Ureter (tissue), 1 donor: ENCODE results near the gene FEZF1. TPM values are rescaled to one million over a fixed set of nuclear protein-coding genes. Genes with fewer than 3 reads are reported as not detected.

Experiments
- DNase-seq: peaks from one replicate; pipeline ENCODE4 v3.0.0-alpha.2; 2020; ENCODE audit warnings: low spot score
- total RNA-seq: library from RNA; stranded (reverse); gene quantifications from one replicate; pipeline ENCODE4 v1.2.4, GENCODE V29; 2023
- donor health status: DM: yes; HTN: yes; CAD: no.

Gene FEZF1
- total RNA-seq: not detected

GRCh38 chr7:122304319-122304975 lies at the start of gene FEZF1:
TSS of gene FEZF1 (minus strand) at chr7:122304750. CDS start at chr7:122304437, 313 bp downstream.
- no peak for DNase-seq

DNA sequence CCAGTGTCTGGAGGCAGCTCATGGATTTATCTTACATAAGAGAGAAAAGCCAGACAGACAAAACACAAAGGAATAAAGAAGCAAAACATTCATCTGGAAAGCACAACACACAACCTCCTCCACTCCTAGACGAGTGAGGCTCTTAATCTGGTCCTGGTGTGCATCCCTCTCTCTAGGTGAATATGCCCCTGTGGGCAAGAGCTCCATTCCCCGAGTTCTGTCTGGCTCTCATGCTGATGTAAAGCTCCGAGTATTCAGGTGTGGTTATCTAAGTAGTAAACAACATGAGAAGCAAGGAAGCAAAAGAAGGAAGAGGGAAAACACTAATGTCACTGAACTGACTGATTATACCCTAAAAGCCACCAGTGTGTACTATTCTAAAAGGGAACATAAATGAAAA lies 47.9 kb upstream of the FEZF1 start:
- no peak for DNase-seq

DNA sequence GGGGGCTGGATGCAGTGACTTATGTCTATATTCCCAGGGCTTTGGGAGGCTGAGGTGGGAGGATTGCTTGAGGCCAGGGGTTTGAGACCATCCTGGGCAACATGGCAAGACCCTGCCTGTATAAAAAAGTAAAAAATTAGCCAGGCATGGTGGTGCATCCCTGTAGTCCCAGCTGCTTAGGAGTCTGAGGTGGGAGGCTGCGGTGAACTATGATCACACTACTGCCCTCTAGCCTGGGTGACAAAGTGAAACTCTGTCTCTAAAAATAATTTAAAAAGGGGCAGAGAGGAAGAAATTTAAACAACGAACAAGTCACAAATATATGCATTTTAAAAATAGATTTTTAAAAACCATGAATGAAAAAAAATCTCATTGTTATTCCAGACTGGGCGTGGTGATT lies 46.2 kb upstream of the FEZF1 start:
- no peak for DNase-seq

DNA sequence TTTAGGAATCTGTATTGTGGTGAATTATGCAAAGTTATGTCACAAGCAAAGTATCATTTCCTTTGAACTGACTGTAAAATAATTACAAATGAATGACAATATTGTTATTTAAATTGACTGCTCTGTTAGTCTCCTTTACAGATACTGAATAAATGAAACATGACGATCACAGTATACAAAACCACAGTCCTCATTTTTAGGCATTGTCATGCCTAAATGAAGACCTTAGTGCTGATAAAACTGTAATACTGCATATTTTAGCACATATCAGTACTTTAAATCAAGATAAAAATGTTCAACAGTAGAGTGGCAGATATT lies 39.7 kb upstream of the FEZF1 start:
- no peak for DNase-seq

DNA sequence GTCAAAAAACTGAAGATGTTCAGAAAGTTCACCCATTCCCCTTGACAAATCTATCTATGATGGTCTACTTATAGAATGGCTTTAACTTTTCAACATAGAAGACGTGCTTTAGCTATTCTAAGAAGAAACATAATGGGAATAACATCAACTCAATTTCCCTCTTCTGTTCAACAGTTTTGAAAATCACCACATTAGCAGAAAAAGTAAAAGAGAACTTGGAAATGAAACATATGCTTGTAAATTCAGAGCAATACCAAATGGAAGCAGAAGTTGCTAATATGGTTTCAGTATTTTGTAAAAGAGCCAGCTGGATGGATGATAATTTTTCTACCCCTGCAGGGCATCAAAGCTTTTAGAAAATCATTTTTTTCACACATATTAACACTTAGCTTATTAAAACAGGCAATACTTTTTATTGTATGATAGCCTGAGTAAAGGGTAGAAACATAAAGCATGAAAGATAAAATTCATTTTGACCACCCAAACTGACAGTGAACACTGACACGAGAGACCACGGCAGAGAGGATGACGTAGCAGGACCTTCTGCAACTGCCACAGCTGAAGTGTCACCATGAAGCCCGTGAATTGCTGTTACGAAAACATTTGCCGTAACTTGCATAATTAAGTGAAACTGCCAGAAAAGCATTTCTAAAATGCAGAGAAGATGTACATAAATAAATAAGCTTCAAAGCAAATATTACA lies 39.2 kb upstream of the FEZF1 start:
- no peak for DNase-seq

GRCh38 chr7:122340427-122340826 lies 35.9 kb upstream of the FEZF1 start:
- no peak for DNase-seq

GRCh38 chr7:122339145-122339904 lies 34.8 kb upstream of the FEZF1 start:
- DNase-seq: no peak

DNA sequence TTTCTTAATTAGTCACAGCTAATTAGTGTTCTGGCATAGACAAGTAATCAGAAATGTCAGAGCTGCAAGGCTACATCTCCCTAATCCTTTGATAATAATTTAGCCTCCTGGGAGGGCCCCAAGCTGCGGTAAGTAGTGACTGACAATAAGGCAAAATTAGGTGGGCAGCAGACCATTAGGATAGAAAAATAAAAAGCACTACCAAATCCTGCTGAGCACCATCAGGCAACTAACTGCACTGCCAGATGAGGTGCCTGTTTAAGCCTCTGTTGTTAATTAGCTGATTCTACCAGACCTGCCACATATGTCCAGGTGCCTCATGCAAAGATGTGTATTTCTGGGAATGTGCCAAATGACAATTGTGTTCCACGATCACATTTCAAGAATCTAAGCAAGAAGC lies 32.5 kb upstream of the FEZF1 start:
- no peak for DNase-seq

DNA sequence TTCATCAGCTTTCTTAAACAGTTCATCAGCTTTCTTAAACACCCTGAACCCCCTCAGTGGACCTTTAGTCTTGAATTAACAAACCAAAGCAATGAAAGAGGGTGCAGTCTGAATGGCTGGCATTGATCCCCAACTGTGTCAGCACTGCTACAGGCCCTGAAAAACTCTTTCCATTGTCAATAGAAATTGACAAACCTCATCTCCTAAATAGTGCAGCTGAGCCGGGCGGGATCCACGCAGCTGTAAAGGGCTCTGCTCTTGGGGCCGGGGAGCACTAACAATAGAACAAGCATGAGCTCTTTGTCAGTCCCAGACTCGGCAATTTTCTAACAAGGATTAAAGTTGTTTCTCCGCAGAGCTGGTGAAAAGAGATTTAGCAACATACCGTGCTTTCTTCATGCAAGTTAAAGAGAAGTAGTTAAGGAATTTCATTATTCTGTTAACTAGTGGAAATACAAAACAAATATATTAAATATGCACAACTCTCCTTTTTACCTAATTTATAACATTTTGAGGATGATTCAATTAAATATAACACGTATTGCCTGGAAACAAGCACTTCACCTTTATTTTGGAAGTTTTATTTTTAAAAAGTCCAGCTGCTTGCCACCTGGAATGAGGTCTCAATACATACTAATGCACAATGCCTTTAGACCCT lies 24.7 kb upstream of the FEZF1 start:
- DNase-seq: no peak

DNA sequence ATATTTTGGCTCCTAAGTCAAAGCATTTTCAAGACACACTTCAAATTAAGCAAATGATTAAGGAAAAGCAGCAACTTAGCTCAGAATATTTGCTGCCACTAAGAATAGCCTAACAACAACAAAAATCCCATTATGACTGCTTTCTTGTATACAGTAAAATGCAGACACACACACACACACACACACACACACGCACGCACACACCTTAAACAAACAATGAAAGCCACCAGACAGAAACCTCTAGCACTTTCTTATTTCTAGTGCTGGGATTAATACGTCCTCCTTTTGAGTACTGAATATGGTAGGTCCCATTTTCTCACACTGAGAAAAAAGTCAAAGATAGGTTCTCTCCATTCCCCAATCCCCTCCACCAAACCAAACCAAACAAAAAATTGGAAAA lies 23.4 kb upstream of the FEZF1 start:
- no peak for DNase-seq

GRCh38 chr7:122316467-122317388 lies 12.2 kb upstream of the FEZF1 start:
- no peak for DNase-seq

DNA sequence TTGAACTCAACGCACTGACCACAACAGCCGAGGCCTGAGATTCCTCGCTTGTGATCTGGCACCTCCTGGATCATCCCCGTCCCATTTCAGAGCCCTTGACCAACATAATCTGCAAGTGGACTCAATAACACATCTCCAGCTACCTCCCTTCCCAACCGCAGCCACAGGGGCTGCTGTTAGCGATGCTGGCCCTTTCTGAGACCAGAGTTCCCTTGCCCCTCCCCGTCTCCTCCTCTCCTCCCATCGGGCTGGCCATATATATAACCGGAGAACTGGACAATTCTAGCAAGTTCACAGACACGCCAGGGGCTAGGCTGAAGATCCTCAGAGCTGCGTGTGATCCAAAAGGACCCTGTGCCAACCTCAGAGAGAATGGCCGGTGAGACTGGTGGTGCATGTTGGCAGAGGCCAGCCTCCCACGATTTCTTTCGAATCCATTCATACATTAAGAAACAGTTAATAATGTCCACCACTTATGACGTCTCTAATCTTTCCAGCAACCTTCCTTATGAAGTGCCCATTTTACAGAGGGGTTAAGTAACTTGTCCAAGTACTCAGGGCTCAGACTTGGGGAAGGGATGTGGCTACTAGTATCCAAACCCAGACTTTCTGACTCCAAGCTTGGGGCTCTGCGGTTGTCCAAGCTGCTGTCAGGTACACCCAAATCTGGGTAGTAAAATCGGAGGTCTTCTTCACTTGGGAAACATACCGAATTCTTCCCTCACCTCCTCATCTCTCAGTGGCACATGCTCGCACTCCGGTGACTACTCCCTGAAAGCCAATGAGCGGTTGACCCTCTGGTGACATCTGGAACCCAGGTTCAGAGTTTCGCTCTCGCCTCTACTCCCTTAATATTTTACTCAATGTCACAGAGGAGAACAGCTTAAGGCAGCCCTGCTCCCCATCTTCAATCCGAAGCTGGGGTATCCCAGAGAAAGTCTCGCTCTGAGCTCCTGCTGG lies 11.2 kb upstream of the FEZF1 start:
- no peak for DNase-seq

DNA sequence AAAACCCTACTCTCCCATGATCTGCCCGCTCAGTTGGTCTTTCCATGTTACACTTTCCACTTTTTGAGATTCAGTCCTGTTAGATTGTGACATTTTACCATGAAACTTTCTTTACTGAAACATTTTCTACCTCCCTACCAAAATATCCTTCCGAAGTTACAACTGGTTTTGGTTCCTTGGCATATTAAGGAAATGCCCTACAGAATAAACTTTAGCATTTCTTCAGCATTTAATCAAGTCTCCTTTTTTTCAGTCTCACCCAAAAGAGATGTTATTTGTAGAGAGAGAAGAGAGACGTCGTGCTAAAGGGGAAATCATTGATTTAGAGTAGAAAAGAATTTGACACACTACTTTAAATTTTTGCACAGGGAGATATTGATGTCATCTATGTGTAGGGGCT lies 9.7 kb upstream of the FEZF1 start:
- no peak for DNase-seq

- no peak for DNase-seq
These were observed 8.2 kb upstream of the FEZF1 start for GRCh38 chr7:122312789-122313188.

GRCh38 chr7:122311734-122312450 lies 7.3 kb upstream of the FEZF1 start:
- DNase-seq: no peak

GRCh38 chr7:122311050-122311700 lies 6.6 kb upstream of the FEZF1 start:
- no peak for DNase-seq

- no peak for DNase-seq
These were observed 5.8 kb upstream of the FEZF1 start for GRCh38 chr7:122310119-122311021.

DNA sequence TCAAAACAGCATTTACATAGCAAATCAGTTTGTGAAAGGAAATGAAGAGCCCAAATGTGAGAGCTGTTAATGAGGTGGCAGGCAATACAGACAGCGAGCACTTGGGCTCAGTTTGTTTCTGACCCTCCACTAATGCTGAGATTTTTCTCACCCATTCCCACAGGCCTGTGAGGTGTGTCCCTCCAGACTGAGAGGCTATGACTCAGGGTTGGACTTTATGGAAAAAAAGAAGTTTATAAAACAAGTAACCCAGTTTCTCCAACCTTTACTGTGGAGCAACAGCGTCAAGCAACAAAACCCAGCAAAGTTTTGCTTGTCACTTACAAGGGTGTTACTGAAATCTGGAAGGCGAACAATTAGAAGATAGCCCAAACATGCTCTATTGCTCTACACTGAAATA lies 4.9 kb upstream of the FEZF1 start:
- DNase-seq: no peak
